DOHH2 (cell line): ENCODE data around the gene PNLIPRP3.

ENCODE experiments used
- EZH2phosphoT487 ChIP-seq: fragments of 200-600 bp; sonication (generic); IDR thresholded peaks from 2 replicates; pipeline ENCODE4 v1.6.1; 2017; ENCODE audit warnings: borderline replicate concordance, mild to moderate bottlenecking, antibody characterized with exemption, low read length, moderate library complexity, mixed read lengths
- TF ChIP-seq, protein P1 (sequence below): fragments of 200-600 bp; sonication (generic); IDR thresholded peaks from one replicate; pipeline ENCODE4 v1.5.1; 2014; ENCODE audit warnings: antibody characterized with exemption, mild to moderate bottlenecking, low read depth, low read length; ENCODE audit not compliant: poor library complexity, severe bottlenecking

DNA sequence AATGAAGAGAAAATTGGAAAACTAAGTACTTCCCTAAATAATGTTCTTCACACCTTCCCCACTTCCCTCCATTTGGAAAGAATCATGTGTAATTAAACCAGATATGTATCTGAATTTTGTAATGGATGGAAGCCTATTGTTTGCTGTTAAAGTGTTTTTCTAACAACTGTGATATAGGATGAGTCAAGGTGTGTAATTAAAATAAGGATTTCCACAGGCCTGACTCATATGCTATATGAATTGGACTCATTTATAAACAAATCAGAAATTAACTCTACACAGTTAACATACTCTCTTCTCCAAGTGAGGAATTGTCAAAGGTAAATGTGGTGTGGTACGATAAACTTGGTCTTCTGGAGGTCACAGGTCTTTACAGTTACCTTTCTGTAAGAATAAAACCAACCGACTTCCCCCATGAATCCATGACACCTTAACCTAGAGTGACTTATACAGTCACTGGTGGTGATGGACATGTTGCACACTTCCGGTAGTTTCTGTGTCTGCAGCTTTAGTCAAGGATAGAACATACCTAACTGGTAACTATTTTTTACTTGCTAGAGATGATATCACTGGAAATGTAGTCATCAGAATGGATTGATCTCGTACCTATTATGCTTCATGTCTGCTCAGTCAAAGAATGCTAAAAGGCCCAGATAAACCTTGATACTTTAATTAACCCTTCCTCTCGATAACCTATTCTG, 12.8 kb downstream of the PNLIPRP3 start:
- TF ChIP-seq, protein P1, sequence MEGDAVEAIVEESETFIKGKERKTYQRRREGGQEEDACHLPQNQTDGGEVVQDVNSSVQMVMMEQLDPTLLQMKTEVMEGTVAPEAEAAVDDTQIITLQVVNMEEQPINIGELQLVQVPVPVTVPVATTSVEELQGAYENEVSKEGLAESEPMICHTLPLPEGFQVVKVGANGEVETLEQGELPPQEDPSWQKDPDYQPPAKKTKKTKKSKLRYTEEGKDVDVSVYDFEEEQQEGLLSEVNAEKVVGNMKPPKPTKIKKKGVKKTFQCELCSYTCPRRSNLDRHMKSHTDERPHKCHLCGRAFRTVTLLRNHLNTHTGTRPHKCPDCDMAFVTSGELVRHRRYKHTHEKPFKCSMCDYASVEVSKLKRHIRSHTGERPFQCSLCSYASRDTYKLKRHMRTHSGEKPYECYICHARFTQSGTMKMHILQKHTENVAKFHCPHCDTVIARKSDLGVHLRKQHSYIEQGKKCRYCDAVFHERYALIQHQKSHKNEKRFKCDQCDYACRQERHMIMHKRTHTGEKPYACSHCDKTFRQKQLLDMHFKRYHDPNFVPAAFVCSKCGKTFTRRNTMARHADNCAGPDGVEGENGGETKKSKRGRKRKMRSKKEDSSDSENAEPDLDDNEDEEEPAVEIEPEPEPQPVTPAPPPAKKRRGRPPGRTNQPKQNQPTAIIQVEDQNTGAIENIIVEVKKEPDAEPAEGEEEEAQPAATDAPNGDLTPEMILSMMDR = no peak
- no peak for TF ChIP-seq EZH2phosphoT487
